Osteoblast (primary cell): ENCODE data around the gene ELL2. TPM values are rescaled to one million over a fixed set of nuclear protein-coding genes. Genes with fewer than 3 reads are reported as not detected.

Source experiments
- DNase-seq: peaks from one replicate; pipeline ENCODE4 v3.0.0; 2011; ENCODE audit warnings: low spot score, mixed read lengths; ENCODE audit not compliant: insufficient read length; ENCODE audit errors: missing footprints
- H2AFZ ChIP-seq: 2 replicates; pipeline ENCODE4 v1.6.0; 2011; ENCODE audit warnings: mild to moderate bottlenecking, low read length
- H3K27ac ChIP-seq: 2 replicates; pipeline ENCODE4 v1.5.1; 2011; ENCODE audit warnings: mild to moderate bottlenecking, low read depth, low read length, moderate library complexity
- H3K27me3 ChIP-seq: 2 replicates; pipeline ENCODE4 v1.6.0; 2012; ENCODE audit warnings: mild to moderate bottlenecking, control low read depth, inconsistent platforms, low read length, moderate library complexity; ENCODE audit not compliant: insufficient read depth
- H3K36me3 ChIP-seq: 2 replicates; pipeline ENCODE4 v1.5.1; 2011; ENCODE audit warnings: mild to moderate bottlenecking, low read length, control low read depth, moderate library complexity; ENCODE audit not compliant: insufficient read depth
- H3K4me1 ChIP-seq: 2 replicates; pipeline ENCODE4 v1.5.1; 2011; ENCODE audit warnings: mild to moderate bottlenecking, low read length, control low read depth, moderate library complexity; ENCODE audit not compliant: insufficient read depth
- H3K4me2 ChIP-seq: 2 replicates; pipeline ENCODE4 v1.6.0; 2011; ENCODE audit warnings: mild to moderate bottlenecking, low read length; ENCODE audit not compliant: insufficient read depth
- H3K4me3 ChIP-seq: fragments of 200-600 bp; sonication (generic); 3 replicates; pipeline ENCODE4 v1.5.1; 2012; ENCODE audit warnings: mild to moderate bottlenecking, low read length, inconsistent platforms; ENCODE audit not compliant: insufficient read depth
- H3K79me2 ChIP-seq: 2 replicates; pipeline ENCODE4 v1.6.0; 2012; ENCODE audit warnings: mild to moderate bottlenecking, low read length, control low read depth, inconsistent platforms; ENCODE audit not compliant: insufficient read depth
- H3K9me3 ChIP-seq: 2 replicates; pipeline ENCODE4 v1.5.1; 2011; ENCODE audit warnings: low read depth, low read length, control low read depth
- H4K20me1 ChIP-seq: 2 replicates; pipeline ENCODE4 v1.6.0; 2012; ENCODE audit warnings: mild to moderate bottlenecking, low read length, control low read depth; ENCODE audit not compliant: insufficient read depth
- total RNA-seq: library from RNA; depleted of rRNA; stranded (reverse); fragments of >200 nt; gene quantifications from 2 replicates; pipeline ENCODE4 v1.2.3, GENCODE V29; 2012
- TF ChIP-seq, protein P1 (sequence below): IDR thresholded peaks from 2 replicates; pipeline ENCODE4 v1.5.1; 2011; ENCODE audit warnings: mild to moderate bottlenecking, low read depth, low read length, moderate library complexity; ENCODE audit errors: extremely low read depth

Gene ELL2
- total RNA-seq, 1 donor, result 123 TPM

DNA sequence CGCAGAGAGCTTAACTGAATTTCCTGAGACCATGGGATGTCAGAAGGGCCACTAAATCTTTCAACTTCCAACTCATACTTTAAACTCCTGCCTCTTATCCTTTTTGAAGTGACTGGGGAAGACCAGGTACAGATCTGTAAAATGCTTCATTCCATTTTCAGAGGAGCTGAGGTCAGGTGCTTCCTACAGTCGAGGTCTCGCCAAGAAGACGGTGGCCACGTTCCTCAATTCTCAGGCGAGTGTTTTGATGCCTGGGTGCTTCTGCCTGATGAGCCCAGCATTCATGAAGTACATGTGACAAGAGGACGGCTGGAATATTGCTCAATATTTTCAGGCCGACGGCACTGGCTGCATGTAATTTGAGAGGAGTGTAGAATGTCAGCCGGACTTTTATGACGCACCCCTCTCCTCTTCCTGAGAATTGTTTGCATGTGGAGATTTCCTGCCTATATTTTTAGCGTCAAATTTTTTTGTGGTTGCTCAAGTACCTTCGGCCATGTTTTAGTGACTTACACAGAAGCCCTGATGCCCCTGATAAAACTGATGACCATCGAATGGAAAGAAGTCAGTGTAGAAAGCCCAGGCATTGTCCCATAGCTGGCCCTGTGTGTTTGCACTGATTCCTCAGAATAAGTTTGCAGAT, 100.3 kb downstream of the ELL2 start:
- H3K4me1 ChIP-seq, result peaks cover 81% of the 10 kb centered on the region

DNA sequence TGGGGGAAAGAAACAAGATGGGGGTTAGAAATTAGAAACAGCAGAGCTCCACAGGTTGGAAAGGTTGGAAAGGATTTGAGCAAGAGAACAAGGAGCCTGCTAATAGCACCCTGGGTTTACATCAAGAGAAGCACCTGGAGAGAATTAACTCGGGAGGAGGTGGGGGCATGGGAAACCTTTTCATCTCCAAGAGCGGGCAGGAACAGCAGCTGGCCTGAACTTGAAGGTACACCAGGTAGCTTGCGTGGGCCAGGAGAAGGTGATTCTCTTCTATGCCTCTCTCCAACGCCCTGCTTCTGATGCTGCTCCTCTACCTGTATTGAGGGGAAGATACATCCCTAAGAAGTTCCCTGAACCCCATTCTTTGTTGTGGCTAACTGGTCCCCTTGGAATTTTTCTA, 102.0 kb downstream of the ELL2 start:
- no peak overlapping the region for H2AFZ ChIP-seq
- no peaks in the 10 kb centered on the region for H3K9me3 ChIP-seq
- TF ChIP-seq, protein P1, sequence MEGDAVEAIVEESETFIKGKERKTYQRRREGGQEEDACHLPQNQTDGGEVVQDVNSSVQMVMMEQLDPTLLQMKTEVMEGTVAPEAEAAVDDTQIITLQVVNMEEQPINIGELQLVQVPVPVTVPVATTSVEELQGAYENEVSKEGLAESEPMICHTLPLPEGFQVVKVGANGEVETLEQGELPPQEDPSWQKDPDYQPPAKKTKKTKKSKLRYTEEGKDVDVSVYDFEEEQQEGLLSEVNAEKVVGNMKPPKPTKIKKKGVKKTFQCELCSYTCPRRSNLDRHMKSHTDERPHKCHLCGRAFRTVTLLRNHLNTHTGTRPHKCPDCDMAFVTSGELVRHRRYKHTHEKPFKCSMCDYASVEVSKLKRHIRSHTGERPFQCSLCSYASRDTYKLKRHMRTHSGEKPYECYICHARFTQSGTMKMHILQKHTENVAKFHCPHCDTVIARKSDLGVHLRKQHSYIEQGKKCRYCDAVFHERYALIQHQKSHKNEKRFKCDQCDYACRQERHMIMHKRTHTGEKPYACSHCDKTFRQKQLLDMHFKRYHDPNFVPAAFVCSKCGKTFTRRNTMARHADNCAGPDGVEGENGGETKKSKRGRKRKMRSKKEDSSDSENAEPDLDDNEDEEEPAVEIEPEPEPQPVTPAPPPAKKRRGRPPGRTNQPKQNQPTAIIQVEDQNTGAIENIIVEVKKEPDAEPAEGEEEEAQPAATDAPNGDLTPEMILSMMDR, result no peak
- H3K27ac ChIP-seq, result peak overlapping the region; percentile 100
- no peaks in the 10 kb centered on the region for H4K20me1 ChIP-seq
- H3K4me1 ChIP-seq, result peaks cover 70% of the 10 kb centered on the region
- peak overlapping the region; percentile 80 for H3K4me2 ChIP-seq
- no peaks in the 10 kb centered on the region for H3K27me3 ChIP-seq
- H3K36me3 ChIP-seq, result no peaks in the 10 kb centered on the region
- peak overlapping the region; percentile 50 for H3K4me3 ChIP-seq
- DNase-seq, result no peak
- H3K79me2 ChIP-seq, result no peaks in the 10 kb centered on the region

More for the DNA sequence above, 100.3 kb downstream of the ELL2 start:
- no peaks in the 10 kb centered on the region for H3K27me3 ChIP-seq
- H3K27ac ChIP-seq, result peak overlapping the region; percentile 100
- peak; percentile 87 for DNase-seq
- no peaks in the 10 kb centered on the region for H3K36me3 ChIP-seq
- H3K4me2 ChIP-seq, result peak overlapping the region; percentile 71
- peak overlapping the region; percentile 8 for H2AFZ ChIP-seq
- TF ChIP-seq, protein P1, result no peak
- peak overlapping the region; percentile 3 for H3K4me3 ChIP-seq
- H3K9me3 ChIP-seq, result no peaks in the 10 kb centered on the region
- no peaks in the 10 kb centered on the region for H4K20me1 ChIP-seq
- no peaks in the 10 kb centered on the region for H3K79me2 ChIP-seq

DNA sequence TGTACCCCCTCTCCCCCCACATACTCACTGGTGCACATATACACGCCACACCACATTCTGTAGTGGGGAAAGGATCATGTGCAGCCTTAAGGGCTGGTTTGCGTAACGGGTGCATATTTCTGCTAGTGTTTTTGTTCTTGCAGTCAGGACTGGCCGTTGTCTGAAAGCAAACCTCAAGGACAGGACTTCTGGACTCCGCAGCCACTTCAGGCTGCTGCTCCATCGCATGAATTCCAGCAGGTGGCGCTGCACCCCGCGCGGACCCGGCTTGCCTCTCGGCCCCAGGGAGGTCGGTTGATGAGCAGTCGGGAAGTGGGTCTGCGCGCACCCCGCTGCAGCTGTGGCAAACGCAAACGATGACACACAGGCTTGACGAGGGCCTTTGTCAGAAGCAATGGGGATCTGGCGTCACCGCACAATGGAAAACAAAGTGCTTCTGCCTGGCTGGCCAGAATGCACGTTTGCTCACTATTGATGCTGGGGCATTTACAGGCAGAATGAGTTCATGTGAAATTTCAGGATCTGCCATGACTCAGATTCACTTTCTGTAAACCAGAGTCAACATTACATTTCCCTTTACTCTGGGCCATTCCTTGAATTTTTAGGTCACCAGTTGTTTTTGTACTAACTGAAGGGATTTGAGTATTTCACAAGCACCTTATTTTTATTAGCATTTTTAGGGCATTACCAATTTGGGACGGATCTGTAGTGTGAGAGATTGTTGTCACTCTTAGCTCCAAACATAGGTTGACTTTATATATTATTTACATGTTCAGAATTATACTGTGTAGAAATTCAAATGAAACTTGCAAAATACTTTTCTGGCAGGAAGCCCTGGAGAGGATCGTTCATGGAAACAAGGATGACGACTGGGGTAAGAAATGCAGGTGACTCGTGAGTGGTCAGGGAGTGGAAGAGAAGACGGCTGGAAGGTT, 102.7 kb downstream of the ELL2 start:
- H3K4me1 ChIP-seq, result peaks cover 62% of the 10 kb centered on the region
- H3K27me3 ChIP-seq, result no peaks in the 10 kb centered on the region
- peak overlapping the region; percentile 50 for H3K4me3 ChIP-seq
- no peak overlapping the region for H2AFZ ChIP-seq
- peak overlapping the region; percentile 100 for H3K27ac ChIP-seq
- no peaks in the 10 kb centered on the region for H3K79me2 ChIP-seq
- peak; percentile 95 for DNase-seq
- TF ChIP-seq, protein P1, result peak; percentile 95
- H3K4me2 ChIP-seq, result peak overlapping the region; percentile 80
- no peaks in the 10 kb centered on the region for H4K20me1 ChIP-seq
- no peaks in the 10 kb centered on the region for H3K9me3 ChIP-seq
- no peaks in the 10 kb centered on the region for H3K36me3 ChIP-seq

DNA sequence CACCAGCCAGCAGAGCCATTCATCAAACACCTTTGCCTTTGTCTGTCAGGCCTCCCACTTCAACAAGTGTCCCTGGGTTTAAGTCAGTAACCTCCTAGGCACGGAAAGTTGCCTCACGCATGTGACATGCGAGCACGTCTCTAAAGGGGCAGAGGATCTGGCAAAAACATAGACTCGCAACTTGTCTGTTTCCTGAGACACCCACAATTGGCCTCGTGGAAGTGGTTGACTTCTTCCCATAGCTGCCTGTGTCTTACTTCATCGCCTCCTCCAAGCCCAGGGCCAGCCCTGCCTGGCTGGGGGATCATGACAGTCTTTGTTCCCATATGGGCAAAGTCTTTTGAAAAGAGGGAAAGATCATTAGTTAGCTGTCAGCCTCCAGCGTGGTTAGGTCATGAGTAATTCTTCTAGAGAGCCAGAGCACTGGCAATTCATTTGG, 103.6 kb downstream of the ELL2 start:
- no peaks in the 10 kb centered on the region for H4K20me1 ChIP-seq
- no peaks in the 10 kb centered on the region for H3K9me3 ChIP-seq
- peak overlapping the region; percentile 80 for H3K4me2 ChIP-seq
- peak overlapping the region; percentile 100 for H3K27ac ChIP-seq
- DNase-seq, result peak; percentile 91
- no peak overlapping the region for H3K4me3 ChIP-seq
- H3K4me1 ChIP-seq, result peaks cover 53% of the 10 kb centered on the region
- no peaks in the 10 kb centered on the region for H3K27me3 ChIP-seq
- H3K36me3 ChIP-seq, result no peaks in the 10 kb centered on the region
- TF ChIP-seq, protein P1, result no peak
- H3K79me2 ChIP-seq, result no peaks in the 10 kb centered on the region
- peak overlapping the region; percentile 30 for H2AFZ ChIP-seq
